SK-N-SH (cell line): ENCODE data around the gene IWS1.
A peak's percentile ranks its signal among the peaks of the same experiment; 100 is the strongest.

Experiments used
- CTCF ChIP-seq: fragments of 200-600 bp; sonication (generic); IDR thresholded peaks from 2 replicates; pipeline ENCODE4 v1.6.1; 2017; ENCODE audit warnings: antibody characterized with exemption, mild to moderate bottlenecking, moderate library complexity
- EP300 ChIP-seq, 2 experiments: IDR thresholded peaks; 2 replicates each; pipeline versions ENCODE4 v1.4.0 to v1.6.1; 2012; ENCODE audit warnings: borderline replicate concordance in 1 of 2, low read depth in 1 of 2, low read length in 1 of 2
- IRF3 ChIP-seq: fragments of 150-350 bp; IDR thresholded peaks from 2 replicates; pipeline ENCODE4 v1.6.1; 2016; ENCODE audit warnings: mild to moderate bottlenecking, low read depth, low read length
- JUND ChIP-seq: IDR thresholded peaks from 2 replicates; pipeline ENCODE4 v1.4.0; 2012
- MAX ChIP-seq: IDR thresholded peaks from 2 replicates; pipeline ENCODE4 v1.4.0; 2012; ENCODE audit warnings: low read depth
- NRF1 ChIP-seq: IDR thresholded peaks from 2 replicates; pipeline ENCODE4 v1.6.1; 2012; ENCODE audit warnings: low read depth, mild to moderate bottlenecking, low read length
- PBX3 ChIP-seq: IDR thresholded peaks from 2 replicates; pipeline ENCODE4; 2012
- POLR2AphosphoS5 ChIP-seq: IDR thresholded peaks from 2 replicates; pipeline ENCODE4 v1.6.1; 2012; ENCODE audit warnings: low read depth, low read length
- RAD21 ChIP-seq: IDR thresholded peaks from 2 replicates; pipeline ENCODE4 v1.6.1; 2012; ENCODE audit warnings: mild to moderate bottlenecking, low read length
- REST ChIP-seq: IDR thresholded peaks from 2 replicates; pipeline ENCODE4 v1.6.1; 2012; ENCODE audit warnings: mild to moderate bottlenecking, low read depth, low read length, moderate library complexity
- SMC3 ChIP-seq: IDR thresholded peaks from 2 replicates; pipeline ENCODE4 v1.6.1; 2012; ENCODE audit warnings: low read depth, low read length, improper control_type of control experiment
- TAF1 ChIP-seq: IDR thresholded peaks from 2 replicates; pipeline ENCODE4 v1.6.1; 2012; ENCODE audit warnings: low read depth, mild to moderate bottlenecking, low read length, moderate library complexity, borderline replicate concordance
- ZBTB33 ChIP-seq: IDR thresholded peaks from 2 replicates; pipeline ENCODE4 v1.4.0; 2012; ENCODE audit warnings: low read depth, borderline replicate concordance

GRCh38 chr2:127526132-127527000 is at the start of gene IWS1:
- peak; percentile 87 for TF ChIP-seq NRF1
- TF ChIP-seq TAF1 = peak; percentile 73
- TF ChIP-seq CTCF = peak; percentile 26; the same call in 1 of the 2 replicates
- TF ChIP-seq JUND = no peak
- peak; percentile 26 for TF ChIP-seq RAD21
- no peak for TF ChIP-seq REST
- TF ChIP-seq POLR2AphosphoS5 = peak; percentile 84
- no peak for TF ChIP-seq PBX3
- TF ChIP-seq ZBTB33 = 0 out of 2 replicates have a peak, but pooled peaks have one; percentile 33
- TF ChIP-seq MAX = peak; percentile 48
- no peak for TF ChIP-seq EP300 (IDR thresholded peaks at IDR 0.05; ENCODE audit: borderline replicate concordance in 1 of 2, low read depth in 1 of 2, low read length in 1 of 2)
- no peak for TF ChIP-seq IRF3
- no peak for TF ChIP-seq SMC3
